Measurements from ENCODE around the gene CDT1. TPM values are rescaled to one million over a fixed set of nuclear protein-coding genes. Genes with fewer than 3 reads are reported as not detected.

Gene CDT1
- polyA plus RNA-seq, 1 of the 3 experiments (the other 2 are of a cell fraction), result 6.1 TPM

DNA sequence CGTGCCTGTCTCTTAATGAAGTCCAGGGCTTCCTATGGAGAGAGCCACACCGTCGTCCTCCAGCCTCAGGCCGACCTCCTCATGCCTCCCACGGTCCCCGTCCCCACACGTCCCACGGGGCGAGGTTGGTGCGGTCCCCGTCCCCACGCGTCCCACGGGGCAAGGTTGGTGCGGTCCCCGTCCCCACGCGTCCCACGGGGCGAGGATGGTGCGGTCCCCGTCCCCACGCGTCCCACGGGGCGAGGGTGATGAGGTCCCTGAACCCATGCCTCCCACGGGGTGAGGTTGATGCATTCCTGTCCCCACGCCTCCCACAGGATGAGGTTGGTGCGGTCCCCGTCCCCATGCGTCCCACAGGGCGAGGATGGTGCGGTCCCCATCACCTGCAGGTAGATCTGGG lies 32.2 kb downstream of the CDT1 start (continued):
- TF ChIP-seq, protein P1, sequence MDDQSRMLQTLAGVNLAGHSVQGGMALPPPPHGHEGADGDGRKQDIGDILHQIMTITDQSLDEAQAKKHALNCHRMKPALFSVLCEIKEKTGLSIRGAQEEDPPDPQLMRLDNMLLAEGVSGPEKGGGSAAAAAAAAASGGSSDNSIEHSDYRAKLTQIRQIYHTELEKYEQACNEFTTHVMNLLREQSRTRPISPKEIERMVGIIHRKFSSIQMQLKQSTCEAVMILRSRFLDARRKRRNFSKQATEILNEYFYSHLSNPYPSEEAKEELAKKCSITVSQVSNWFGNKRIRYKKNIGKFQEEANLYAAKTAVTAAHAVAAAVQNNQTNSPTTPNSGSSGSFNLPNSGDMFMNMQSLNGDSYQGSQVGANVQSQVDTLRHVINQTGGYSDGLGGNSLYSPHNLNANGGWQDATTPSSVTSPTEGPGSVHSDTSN (IDR thresholded peaks at IDR 0.05), result no peak

- Histone ChIP-seq H3K79me2 (ENCODE audit: insufficient read depth) (no peaks in the 10 kb centered on the region), H3F3A (replicated peaks; ENCODE audit: insufficient read depth) (no peaks in the 10 kb centered on the region), H3K4me3 (ENCODE audit: low read depth in 2 of 2, low read length in 1 of 2) (no peak overlapping the region), H3K9me2 (no peaks in the 10 kb centered on the region), H3K27me3 (ENCODE audit: insufficient read depth) (no peaks in the 10 kb centered on the region), H3K4me2 (no peak overlapping the region), H3K9me3 (no peaks in the 10 kb centered on the region), H2AFZ (ENCODE audit: low read depth) (no peak overlapping the region), H3K9ac (no peak overlapping the region), H3K27ac (ENCODE audit: low read depth in 2 of 2, low read length in 1 of 2) (no peak overlapping the region), H4K20me1 (ENCODE audit: insufficient read depth) (no peaks in the 10 kb centered on the region), H3K4me1 (ENCODE audit: control insufficient read depth in 1 of 2, insufficient read depth in 2 of 2, low read depth in 1 of 2, low read length in 1 of 2) (no peaks in the 10 kb centered on the region), H3K36me3 (replicated peaks in 1 of 2; ENCODE audit: control insufficient read depth in 1 of 2, insufficient read depth in 2 of 2, low read length in 1 of 2) (peaks cover 0 to 18% of the 10 kb centered on the region in 2 experiments)
- TF ChIP-seq FOXM1 (IDR thresholded peaks at IDR 0.05; ENCODE audit: low read depth) (no peak), USF1 (IDR thresholded peaks at IDR 0.05; ENCODE audit: borderline replicate concordance, low read depth) (no peak), NRF1 (IDR thresholded peaks at IDR 0.05; ENCODE audit: low read depth, low read length) (no peak), YY1 (IDR thresholded peaks at IDR 0.05; ENCODE audit: low read depth) (no peak), TEAD4 (IDR thresholded peaks at IDR 0.05; ENCODE audit: borderline replicate concordance, insufficient read depth) (no peak), MAX (IDR thresholded peaks at IDR 0.05; ENCODE audit: low read depth) (no peak), RXRA (IDR thresholded peaks at IDR 0.05; ENCODE audit: borderline replicate concordance, low read depth) (no peak), GATA2 (CRISPR knock-in tag; IDR thresholded peaks at IDR 0.05) (no peak)
- TF ChIP-seq, protein P2, sequence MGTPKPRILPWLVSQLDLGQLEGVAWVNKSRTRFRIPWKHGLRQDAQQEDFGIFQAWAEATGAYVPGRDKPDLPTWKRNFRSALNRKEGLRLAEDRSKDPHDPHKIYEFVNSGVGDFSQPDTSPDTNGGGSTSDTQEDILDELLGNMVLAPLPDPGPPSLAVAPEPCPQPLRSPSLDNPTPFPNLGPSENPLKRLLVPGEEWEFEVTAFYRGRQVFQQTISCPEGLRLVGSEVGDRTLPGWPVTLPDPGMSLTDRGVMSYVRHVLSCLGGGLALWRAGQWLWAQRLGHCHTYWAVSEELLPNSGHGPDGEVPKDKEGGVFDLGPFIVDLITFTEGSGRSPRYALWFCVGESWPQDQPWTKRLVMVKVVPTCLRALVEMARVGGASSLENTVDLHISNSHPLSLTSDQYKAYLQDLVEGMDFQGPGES (IDR thresholded peaks at IDR 0.05; ENCODE audit: low read depth, low read length), result no peak
- TF ChIP-seq, protein P3, sequence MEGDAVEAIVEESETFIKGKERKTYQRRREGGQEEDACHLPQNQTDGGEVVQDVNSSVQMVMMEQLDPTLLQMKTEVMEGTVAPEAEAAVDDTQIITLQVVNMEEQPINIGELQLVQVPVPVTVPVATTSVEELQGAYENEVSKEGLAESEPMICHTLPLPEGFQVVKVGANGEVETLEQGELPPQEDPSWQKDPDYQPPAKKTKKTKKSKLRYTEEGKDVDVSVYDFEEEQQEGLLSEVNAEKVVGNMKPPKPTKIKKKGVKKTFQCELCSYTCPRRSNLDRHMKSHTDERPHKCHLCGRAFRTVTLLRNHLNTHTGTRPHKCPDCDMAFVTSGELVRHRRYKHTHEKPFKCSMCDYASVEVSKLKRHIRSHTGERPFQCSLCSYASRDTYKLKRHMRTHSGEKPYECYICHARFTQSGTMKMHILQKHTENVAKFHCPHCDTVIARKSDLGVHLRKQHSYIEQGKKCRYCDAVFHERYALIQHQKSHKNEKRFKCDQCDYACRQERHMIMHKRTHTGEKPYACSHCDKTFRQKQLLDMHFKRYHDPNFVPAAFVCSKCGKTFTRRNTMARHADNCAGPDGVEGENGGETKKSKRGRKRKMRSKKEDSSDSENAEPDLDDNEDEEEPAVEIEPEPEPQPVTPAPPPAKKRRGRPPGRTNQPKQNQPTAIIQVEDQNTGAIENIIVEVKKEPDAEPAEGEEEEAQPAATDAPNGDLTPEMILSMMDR (IDR thresholded peaks at IDR 0.05), result no peak
- 89% methylated on average over 7 of the region's 17 CpGs for WGBS (ENCODE audit: low lambda C conversion rate)
- CTCF ChIA-PET, result interaction anchor here (1.1 kb wide), 1 partner anchor 21 kb away, joined by 3 read pairs; no protein-coding TSS in a partner anchor
- no peak for DNase-seq
- POLR2A ChIA-PET, result no interaction called here
Observed at GRCh38 chr16:88836791-88837190, 33.2 kb downstream of the CDT1 start.

Data from SK-N-SH (cell line).